GM21619 (cell line): ENCODE measurements around the gene RAB7B.
"Not testable (repeated sequence)": the region's sequence is repeated elsewhere in the genome, so short reads cannot be mapped to it uniquely, and the experiment has no call there.

Experiments
- ATAC-seq: cut with Tn5 transposase; IDR thresholded peaks from one replicate; pipeline ENCODE4 v1.9.1; 2021; ENCODE audit not compliant: unreplicated experiment

RAB7B gene

GRCh38 chr1:206002871-206003801, at the start of gene RAB7B:
TSS of gene RAB7B (minus strand) at chr1:206003395. CDS start at chr1:205994135, 9,260 bp downstream.
- ATAC-seq = no peak

DNA sequence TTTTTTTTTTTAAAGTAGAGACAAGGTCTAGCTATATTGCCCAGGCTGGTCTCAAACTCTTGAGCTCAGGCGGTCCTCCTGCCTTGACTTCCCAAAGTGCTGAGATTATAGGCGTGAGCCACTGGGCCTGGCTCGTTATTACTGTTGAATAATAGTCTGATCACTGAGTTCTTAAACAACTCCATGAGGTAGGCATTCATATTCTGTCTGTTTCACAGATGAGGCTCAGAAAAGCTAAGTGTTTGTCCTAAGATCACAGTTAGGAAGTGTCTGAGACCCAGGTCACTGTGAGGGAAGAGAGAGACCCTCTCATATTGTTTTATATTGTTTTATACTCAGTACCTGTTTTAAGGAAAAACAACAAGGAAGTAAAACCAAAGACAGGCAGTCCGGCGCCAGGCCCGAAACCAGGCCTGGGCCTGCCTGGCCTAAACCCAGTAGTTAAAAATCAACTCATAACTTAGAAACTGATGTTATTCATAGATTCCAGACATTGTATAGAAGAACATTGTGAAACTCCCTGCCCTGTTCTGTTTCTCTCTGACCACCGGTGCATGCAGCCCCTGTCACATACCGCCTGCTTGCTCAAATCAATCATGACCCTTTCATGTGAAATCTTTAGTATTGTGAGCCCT, 49.2 kb upstream of the RAB7B start:
- not testable (repeated sequence) for ATAC-seq

DNA sequence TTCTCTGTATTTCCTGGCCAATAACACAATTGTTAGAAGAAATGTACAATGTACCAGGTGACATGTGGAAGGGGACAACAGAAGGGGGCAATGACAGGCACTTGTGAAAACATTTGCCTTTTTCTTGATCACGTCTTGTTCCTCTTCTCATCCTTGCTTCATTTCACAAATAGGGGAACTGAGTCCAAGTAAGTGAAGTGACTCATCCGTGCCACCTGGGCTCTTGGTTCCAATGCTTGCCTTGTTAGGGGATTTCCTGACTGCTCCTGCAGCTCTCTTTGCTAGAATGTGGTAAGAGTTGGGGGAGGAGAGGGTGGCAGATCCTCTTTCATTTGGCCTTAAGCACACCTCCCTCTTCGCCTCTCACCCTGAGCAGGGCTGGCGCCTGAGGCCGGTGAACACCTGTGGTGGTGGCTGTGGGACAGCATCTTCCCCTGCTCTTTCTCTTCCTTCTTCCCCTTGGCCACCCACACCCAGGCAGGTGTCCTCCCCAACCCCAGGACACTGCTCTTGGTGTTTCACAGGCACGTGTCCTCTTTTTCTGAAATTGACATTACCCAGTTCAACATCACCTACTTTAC, 47.5 kb upstream of the RAB7B start:
- peak; percentile 85 for ATAC-seq

DNA sequence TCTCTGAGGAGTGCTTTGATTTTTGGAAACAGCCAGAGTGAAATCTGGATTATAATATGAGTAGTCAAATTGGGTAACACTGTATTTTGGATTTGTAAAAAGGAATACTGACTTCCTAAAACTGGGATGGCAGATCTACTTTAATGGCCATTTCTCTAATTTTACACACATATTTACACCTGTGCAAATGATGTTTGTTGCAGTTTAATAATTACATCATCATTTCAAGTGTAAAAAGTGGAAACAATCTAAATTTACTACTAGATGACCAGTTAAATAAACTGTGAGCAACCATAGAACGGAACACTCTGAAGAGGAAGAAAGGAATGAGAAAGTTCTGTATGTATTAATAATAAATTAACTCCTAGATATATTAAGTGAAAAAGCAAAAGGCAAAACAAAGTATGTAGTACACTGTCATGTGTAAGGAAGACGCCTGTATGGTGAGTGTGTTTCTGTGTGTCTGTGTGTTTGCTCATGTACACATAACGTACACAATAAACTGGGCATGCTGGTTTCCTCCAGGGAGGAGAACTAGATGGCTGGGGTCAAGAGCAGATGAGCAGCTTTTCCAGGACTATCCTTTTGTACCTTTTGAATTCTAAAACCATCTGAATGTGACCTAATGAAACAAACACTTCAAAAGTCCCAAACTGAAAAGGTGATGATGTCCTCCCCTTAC, 46.9 kb upstream of the RAB7B start:
- no peak for ATAC-seq

DNA sequence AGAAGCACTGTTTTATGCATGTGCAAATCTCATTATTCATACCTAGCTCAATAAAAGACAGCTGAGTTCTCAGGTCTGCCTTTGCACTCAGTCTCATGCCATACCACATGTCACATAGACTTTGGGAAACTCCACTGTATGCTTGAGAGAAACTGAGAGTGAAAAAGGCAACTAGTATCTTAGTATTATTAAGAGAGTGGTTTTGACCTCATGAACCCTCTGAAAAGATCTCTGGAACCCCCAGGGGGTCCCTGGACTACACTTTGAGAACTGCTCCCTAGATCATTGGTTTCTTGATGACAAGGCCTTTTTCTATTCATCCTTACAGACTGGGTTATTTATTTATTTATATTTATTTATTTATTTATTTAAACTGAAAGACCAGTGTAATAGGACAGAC, 46.1 kb upstream of the RAB7B start:
- ATAC-seq = peak; percentile 34

DNA sequence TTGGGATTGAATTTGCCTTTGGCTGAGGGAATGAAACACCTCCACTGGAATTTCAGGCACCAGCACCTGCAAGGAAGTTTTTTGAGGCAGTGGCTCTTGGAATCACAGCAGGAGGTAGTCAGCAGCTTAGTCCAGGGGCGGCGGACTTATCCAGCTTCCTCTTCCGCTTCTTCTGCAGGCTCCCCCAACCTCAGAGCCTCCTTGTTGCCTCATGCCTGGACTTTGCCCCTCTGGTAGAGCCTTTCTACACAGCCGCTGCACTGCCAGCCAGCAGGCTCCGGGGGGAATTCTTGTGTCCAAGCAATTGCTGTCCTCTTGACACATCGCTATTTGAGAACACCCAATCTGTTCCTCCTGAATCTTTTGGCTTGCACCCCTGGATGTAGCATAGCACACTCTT, 45.4 kb upstream of the RAB7B start:
- no peak for ATAC-seq

DNA sequence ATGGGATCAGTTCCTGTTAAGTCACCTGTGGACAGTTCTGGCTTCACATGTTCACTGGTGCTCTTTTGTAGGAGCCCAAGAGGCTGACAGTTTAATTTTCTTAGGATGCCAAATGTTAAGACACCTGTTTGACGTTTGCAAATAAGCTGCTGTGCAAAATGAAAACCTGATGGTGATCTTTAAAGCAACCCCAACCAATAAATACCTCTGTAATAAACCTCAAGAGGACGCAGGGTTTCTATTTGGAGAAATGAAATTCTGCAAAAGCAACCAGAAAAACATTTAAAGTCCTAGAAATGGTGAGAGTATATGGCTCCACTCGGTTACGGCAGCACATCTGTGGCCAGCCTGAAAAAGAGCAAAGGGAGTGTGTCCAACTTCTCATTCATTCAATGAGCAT, 44.1 kb upstream of the RAB7B start:
- ATAC-seq = no peak

DNA sequence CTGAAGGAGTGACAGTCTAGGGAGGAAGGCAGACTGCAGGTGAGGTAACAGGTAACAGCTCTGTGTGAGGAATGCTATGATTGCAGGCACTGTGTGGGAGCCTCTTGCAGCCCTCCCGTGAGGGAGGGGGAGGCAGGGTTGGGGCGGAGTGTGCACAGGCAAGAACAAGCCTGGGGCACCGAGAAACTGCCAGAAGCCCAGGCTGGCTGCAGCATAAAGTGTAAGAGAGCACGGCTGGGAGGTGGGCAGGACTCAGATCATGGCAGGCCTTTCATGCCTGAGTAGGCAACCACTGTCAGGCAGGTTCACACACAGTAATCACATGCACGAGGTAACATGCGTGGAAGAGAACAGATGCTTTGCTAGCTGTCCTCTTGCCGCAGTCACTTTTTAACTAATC, 38.4 kb upstream of the RAB7B start:
- ATAC-seq = no peak

- no peak for ATAC-seq
These were observed 37.1 kb upstream of the RAB7B start for GRCh38 chr1:206040328-206040727.

DNA sequence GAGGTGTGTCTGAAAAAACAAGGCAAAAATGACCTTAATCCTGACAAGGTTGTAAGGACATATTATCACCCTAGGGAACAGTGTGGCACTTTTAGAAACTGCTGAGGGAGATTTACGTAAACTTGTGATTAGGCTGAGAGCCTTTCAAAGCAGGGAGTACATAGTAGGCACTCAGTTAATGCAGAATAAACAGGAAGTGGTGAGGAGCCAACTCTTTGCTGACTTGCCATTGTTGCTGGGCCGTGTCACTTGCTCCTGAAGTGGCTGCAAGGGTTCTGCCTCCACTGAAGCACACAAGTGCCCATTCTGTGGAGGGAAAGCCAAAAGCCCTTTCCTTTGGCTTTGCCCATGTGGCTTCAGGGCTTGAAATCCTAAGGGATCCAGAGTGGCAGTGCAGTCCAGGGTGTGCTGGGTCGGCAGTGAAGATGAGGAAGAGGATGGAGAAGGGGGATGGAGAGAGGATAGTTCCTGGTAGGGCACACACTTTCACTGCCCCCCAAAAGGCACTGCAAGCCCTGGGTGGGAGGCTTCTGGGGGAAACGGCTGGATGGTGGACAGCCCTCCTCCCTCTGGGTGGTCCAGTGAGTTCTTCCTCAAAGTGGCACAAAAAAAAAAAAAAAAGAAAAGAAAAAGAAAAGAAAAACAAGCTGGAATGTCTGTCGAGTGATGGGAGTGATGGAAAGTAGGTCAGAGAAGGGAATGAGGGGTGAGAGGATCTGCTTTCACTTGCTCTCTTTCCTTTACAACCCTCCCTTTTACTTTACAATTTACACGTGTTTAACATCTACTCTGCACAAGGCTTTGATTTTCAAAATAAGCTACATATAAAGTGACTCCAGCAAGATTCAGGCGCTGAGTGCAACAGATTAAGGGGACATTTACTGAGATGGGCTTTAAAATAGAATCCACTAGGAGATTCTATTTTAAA, 36.1 kb upstream of the RAB7B start:
- ATAC-seq = no peak

DNA sequence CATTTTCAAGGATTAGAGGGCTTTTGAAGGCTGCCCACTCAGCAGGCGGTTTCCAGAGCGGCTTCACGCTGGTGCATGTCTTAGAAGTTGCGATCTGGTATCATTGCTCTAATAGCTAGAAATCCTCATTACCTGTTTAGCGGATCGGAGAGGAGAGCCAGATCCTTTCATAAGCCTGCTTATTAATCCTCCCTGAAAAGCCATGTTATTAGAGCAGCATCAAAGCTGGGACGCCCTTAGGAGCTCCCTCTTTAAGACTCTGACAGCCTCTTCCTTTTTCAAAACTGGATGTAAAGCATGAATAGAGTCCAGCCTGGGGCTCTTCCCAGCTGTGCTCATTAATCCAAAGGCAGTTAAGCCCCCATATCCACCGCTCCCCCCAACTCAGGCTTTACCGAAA, 34.4 kb upstream of the RAB7B start:
- ATAC-seq = no peak

GRCh38 chr1:206036663-206037455, 33.7 kb upstream of the RAB7B start:
- no peak for ATAC-seq

DNA sequence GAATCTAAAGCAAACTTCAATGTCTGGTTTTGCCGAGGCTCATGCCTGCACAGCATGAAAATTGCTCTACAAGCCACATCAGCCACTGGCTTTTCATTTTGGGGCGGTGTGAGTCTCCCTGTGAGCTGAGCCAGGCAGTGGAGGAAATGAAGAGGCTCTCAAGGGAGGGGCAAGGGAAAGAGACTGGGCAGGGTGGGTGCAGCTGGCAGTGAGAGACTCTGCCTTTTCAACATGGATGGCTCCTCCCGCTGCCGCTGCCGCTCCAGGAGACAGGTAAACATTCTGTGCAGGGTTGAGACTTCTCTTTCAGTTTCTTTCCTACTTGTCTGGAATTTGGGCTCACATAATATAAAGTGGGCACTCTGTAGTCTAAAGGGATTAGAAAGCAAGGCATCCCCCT, 31.8 kb upstream of the RAB7B start:
- no peak for ATAC-seq

- ATAC-seq = no peak
These were observed 29.4 kb upstream of the RAB7B start for GRCh38 chr1:206032380-206033140.

DNA sequence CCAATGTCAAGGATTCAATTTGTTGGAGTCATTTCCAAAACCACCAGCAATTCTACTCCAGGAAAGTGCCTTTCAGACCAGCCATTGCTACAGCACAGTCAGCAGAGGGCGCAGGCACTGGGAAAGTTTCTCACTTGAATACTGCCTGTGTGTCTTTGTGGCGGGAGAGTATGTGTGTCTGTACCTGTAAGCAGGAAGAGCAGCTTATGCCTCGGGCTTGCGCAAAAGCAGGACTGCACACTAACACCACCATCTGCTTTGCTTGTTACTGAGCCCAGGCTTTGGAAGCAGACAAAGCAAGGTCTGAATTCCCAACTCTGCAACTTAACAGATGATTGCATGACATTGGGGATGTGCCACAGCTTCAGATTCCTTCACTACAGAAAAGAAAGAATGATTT, 27.5 kb upstream of the RAB7B start:
- ATAC-seq = peak; percentile 73

- ATAC-seq = no peak
These were observed 27.0 kb upstream of the RAB7B start for GRCh38 chr1:206030191-206030590.

GRCh38 chr1:206029484-206029883, 26.3 kb upstream of the RAB7B start:
- no peak for ATAC-seq

DNA sequence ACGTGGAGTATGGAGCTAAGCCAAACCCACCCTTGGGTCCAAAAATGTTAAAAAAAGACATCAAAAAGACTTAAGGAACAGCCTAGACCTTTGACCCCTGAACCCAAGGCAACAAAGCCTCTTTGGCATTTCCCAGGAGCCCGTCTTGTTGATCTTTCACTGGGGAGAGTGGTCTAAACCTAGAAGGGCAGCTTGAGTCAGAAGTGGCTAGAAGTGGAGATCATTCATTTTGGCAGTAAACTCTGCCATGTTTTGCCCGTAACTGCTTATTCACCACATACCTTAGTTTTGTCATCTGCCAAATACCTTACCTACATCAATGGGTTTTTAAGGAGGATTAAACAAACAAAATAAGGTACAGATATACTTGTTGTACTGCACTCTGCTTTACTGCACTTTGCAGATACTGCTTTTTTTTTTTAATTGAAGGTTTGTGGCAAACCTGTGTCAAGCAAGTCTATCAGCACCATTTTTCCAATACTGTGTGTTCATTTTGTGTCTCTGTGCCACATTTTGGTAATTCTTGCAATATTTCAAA, 22.2 kb upstream of the RAB7B start:
- no peak for ATAC-seq

GRCh38 chr1:206023695-206024094, 20.5 kb upstream of the RAB7B start, which contains the start of gene CTSE:
TSS of gene CTSE (minus strand) at chr1:206023895. CDS start at chr1:206023791, 104 bp downstream.
- no peak for ATAC-seq
